GM23338 (cell line): ENCODE measurements around the gene ARHGAP42.

Source experiments
- EZH2 ChIP-seq: fragments of 200-600 bp; sonication (generic); IDR thresholded peaks from one replicate; pipeline ENCODE4 v1.8.0; 2017; ENCODE audit warnings: antibody characterized with exemption, mild to moderate bottlenecking, low read depth; ENCODE audit not compliant: unreplicated experiment
- EZH2phosphoT487 ChIP-seq: fragments of 200-600 bp; sonication (generic); IDR thresholded peaks from one replicate; pipeline ENCODE4 v1.8.1; 2018; ENCODE audit warnings: antibody characterized with exemption; ENCODE audit not compliant: unreplicated experiment
- POLR2AphosphoS5 ChIP-seq: IDR thresholded peaks from 2 replicates; pipeline ENCODE4 v1.6.1; 2016; ENCODE audit warnings: antibody characterized with exemption, low read depth
- ZNF331 ChIP-seq: fragments of 250-450 bp; sonication (Bioruptor Pico); IDR thresholded peaks from 2 replicates; pipeline ENCODE4 v1.5.0; 2020; ENCODE audit warnings: low read depth, mild to moderate bottlenecking, moderate library complexity
- TF ChIP-seq, protein P1 (sequence below), 2 experiments: fragments of 200-600 bp in 1 of 2; sonication (generic) in 1 of 2; conservative IDR thresholded peaks; 2 replicates each; pipeline versions ENCODE4 v1.5.1 to v1.6.1; 2016 to 2017; ENCODE audit warnings: antibody characterized with exemption in 2 of 2, low read depth in 2 of 2, mild to moderate bottlenecking in 2 of 2, moderate library complexity in 1 of 2

DNA sequence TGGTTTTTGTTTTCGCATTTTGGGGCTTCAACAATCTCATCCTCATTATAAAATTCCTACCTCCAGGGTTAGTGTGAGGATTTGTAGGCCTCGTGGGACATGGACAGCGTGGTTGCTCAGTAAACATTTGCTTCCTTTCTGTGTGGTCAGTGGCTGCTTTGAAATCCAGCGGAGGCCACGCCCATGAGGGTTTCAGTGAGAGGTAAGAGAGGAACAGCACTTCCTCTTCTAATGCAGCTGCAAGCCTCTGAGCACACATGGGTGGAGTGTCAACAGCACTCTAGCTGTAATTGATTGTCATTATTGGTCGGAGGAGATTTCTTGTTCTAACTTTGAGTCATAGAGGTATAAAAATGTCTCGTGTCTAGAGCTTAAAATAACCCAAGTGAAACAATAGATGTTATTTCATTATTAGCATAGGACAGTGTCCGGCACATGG is 6.0 kb upstream of the ARHGAP42 start:
- TF ChIP-seq, protein P1, sequence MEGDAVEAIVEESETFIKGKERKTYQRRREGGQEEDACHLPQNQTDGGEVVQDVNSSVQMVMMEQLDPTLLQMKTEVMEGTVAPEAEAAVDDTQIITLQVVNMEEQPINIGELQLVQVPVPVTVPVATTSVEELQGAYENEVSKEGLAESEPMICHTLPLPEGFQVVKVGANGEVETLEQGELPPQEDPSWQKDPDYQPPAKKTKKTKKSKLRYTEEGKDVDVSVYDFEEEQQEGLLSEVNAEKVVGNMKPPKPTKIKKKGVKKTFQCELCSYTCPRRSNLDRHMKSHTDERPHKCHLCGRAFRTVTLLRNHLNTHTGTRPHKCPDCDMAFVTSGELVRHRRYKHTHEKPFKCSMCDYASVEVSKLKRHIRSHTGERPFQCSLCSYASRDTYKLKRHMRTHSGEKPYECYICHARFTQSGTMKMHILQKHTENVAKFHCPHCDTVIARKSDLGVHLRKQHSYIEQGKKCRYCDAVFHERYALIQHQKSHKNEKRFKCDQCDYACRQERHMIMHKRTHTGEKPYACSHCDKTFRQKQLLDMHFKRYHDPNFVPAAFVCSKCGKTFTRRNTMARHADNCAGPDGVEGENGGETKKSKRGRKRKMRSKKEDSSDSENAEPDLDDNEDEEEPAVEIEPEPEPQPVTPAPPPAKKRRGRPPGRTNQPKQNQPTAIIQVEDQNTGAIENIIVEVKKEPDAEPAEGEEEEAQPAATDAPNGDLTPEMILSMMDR (conservative IDR thresholded peaks at IDR 0.05; ENCODE audit: low read depth in 2 of 2), result no peak
- TF ChIP-seq POLR2AphosphoS5 (no peak), ZNF331 (CRISPR knock-in tag) (no peak), EZH2 (no peak), EZH2phosphoT487 (no peak)
